HG02759 (cell line): ENCODE results near the gene THAP7.

Experiments used
- ATAC-seq: cut with Tn5 transposase; IDR thresholded peaks from one replicate; pipeline ENCODE4 v1.9.1; 2021; ENCODE audit warnings: mild to moderate bottlenecking, moderate library complexity; ENCODE audit not compliant: unreplicated experiment

Gene THAP7

GRCh38 chr22:20994128-20994901, 7.6 kb downstream of the THAP7 start:
- ATAC-seq = no peak

- ATAC-seq = no peak
Observed at GRCh38 chr22:20993304-20994127, 8.4 kb downstream of the THAP7 start.

GRCh38 chr22:20992456-20993303, 9.2 kb downstream of the THAP7 start:
- ATAC-seq = no peak

- ATAC-seq = no peak
Observed at GRCh38 chr22:20992056-20992442, 9.9 kb downstream of the THAP7 start.

- ATAC-seq = no peak
Observed at GRCh38 chr22:20991252-20992055, 10.5 kb downstream of the THAP7 start.

GRCh38 chr22:20990184-20991180, 11.4 kb downstream of the THAP7 start:
- ATAC-seq = no peak

GRCh38 chr22:20989323-20990138, 12.4 kb downstream of the THAP7 start:
- no peak for ATAC-seq

- no peak for ATAC-seq
Observed at GRCh38 chr22:20988573-20989322, 13.2 kb downstream of the THAP7 start.

- ATAC-seq = no peak
Observed at GRCh38 chr22:20987375-20987774, 14.5 kb downstream of the THAP7 start.

GRCh38 chr22:20986365-20986764, 15.6 kb downstream of the THAP7 start:
- ATAC-seq = no peak

- no peak for ATAC-seq
Observed at GRCh38 chr22:20985720-20986119, 16.2 kb downstream of the THAP7 start.

GRCh38 chr22:20983081-20983771, 18.7 kb downstream of the THAP7 start:
- ATAC-seq = no peak

GRCh38 chr22:20982563-20982882, 19.4 kb downstream of the THAP7 start:
- ATAC-seq = peak; percentile 19

- ATAC-seq = peak; percentile 87
Observed at GRCh38 chr22:20981787-20982562, 19.9 kb downstream of the THAP7 start, which contains the start of gene LZTR1. TSS of gene LZTR1 (plus strand) at chr22:20982297. CDS start at chr22:20982372, 75 bp downstream.

GRCh38 chr22:20980938-20981722, 20.8 kb downstream of the THAP7 start:
- ATAC-seq = no peak

- ATAC-seq = no peak
Observed at GRCh38 chr22:20980523-20980922, 21.4 kb downstream of the THAP7 start.
